Hepatic stellate cell (primary cell): ENCODE measurements around the gene TXNDC11.

Source experiments
- DNase-seq: peaks from one replicate; pipeline ENCODE4 v3.0.0; 2011; ENCODE audit warnings: low spot score

The TXNDC11 gene

DNA sequence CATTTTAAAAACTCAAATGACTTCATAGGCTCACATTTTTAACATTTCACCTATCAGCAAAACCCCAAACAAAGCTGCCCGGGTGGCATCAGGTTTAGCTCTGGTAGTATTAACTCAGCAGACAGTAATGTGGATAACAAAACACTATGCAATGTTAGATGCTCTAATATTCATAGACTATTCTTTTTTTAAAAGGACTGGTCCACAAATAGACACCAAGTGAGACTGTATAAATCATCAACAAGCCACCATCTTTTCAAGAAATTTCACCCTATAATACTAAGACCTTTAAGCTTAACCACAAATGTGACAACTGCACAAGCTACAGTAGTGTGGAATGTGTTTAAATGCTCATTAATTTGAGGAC is 54.2 kb downstream of the TXNDC11 start:
- no peak for DNase-seq

DNA sequence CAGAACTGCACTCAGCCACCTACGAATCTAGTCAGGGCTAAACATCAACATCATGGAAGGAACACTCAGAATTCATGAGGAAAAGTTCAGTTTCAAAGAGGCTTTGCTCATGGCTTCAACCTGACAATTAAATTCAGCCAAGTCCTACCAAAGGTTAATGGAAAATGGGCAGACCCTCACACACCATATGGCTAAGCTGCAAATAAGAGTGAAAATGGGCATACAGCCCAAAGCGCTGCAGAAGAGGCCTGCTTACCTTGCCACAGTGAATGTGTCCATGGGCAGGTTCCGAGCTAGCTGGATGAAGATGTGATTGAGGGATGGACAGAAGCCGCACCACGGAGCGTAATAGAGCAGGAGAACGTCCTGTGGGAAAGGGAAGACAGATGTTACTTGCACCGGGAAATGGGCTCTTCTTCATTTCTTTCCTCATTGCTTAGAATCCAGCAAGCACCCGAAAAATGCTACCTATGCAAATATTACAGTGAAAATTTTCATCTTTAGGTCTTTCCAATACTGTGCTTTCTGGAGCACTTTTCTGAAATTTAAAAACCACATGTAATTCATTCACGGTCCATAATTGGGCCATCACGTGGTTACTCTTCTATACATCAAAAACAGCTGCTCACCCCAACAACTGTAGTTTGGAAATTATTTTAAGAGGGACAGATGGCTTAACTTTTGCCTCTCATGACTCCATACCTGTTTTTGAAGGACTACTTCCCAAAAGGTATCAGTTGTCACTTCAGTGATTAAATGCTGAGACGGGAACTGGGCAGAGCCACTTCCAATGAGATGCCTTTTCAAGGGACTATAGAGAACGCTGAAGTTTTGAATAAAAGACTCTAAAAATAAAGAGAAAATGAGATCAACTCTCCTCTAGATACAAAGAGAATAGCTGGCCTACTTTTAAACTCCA is 54.8 kb downstream of the TXNDC11 start:
- DNase-seq: no peak

DNA sequence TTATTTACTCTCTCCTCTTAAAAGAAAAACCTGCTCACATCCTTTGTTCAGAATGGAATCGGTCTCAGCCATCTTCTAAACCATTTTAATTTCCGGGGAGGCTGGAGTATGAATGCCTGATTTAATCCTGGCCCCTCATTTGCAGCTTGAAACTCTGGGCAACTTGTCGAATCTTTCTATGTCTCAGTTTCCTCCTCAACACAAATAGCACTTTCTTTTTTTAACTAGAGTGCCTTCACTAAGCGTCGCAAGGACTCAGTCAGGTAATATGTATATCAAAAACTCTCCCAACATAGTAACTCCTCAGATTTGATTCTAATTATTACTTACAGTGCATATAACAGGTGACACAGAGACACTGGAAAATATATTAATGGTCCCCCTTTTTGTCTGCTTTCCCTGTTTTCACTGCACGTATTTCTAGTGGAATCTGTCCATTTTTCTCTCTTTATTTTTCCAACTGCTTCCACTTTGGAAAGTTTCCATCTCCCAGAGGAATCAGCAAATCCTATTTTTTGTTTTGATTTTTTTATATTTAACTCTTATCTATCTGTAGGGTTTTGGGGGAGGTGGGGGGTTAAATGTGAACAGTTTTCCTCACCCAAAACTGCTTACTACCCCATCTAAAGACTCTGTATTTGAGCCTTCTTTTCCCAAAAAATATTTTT is 55.8 kb downstream of the TXNDC11 start:
- no peak for DNase-seq

DNA sequence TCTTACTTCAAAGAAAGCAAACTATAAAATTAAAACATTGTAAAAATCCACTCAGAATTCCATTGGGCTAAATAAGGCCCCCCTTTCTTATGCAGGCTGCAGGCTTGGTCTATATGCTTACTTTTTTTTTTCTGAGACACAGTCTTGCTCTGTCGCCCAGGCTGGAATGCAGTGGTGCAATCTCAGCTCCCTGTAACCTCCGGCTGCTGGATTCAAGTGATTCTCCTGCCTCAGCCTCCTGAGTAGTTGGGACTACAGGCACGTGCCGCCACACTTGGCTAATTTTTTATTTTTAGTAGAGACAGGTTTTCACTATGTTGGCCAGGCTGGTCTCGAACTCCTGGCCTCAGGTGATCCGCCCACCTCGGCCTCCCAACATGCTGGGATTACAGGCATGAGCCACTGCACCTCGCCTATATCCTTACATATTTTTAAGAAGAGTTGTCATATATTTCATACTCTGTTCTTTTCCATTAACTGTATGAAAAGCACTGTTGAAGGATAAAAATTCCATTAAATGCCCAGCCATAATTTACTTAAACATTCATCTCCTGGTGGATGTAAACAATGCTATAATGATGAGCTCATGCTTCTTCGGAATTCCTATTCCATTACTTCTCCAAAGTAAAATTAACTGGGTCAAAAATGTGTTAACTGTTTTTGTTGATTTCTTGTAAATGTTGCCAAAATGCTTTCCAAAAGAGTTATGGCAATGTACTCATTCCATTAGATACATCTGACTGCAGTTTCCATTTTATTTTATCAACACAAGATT is 56.6 kb downstream of the TXNDC11 start:
- peak; percentile 41 for DNase-seq

- DNase-seq: no peak
Observed at GRCh38 chr16:11684231-11685025, 58.2 kb downstream of the TXNDC11 start.

- DNase-seq: no peak
Observed at GRCh38 chr16:11683145-11683544, 59.5 kb downstream of the TXNDC11 start.

- DNase-seq: peak; percentile 94
Observed at GRCh38 chr16:11682655-11683096, 60.0 kb downstream of the TXNDC11 start.

DNA sequence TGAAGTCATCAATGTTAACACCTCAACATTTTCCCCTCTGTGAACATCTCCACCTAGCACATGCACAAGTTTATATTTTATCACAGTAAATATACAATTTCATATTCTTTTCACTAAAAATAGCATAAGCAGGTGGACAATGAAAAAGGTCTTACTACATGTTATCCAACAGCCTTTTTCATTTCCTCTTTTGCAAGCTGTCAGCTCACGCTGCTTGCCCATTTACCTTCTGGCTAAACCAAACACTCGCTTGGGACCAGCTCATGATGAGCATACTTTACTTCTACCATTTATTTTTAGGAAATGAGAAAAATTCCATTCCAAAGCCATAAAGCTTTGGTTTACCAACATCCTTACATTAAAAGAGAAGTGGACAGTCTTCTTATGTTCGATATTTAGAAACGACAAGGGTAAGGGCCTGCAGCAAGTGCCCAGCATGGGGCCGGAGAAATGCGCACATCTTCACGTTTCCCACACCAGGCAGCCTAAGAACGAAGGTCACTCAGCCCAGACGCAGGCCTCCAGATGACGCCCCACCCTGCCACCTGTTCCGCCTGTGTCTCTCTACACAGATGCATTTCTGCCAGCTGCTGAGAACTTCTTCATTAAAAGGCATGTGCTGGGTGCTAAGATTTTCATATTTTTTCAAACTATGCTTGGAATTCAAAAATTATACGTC is 60.5 kb downstream of the TXNDC11 start:
- DNase-seq: no peak

GRCh38 chr16:11681556-11681955 is 61.1 kb downstream of the TXNDC11 start:
- DNase-seq: no peak

- no peak for DNase-seq
Observed at GRCh38 chr16:11679941-11680911, 62.4 kb downstream of the TXNDC11 start.

DNA sequence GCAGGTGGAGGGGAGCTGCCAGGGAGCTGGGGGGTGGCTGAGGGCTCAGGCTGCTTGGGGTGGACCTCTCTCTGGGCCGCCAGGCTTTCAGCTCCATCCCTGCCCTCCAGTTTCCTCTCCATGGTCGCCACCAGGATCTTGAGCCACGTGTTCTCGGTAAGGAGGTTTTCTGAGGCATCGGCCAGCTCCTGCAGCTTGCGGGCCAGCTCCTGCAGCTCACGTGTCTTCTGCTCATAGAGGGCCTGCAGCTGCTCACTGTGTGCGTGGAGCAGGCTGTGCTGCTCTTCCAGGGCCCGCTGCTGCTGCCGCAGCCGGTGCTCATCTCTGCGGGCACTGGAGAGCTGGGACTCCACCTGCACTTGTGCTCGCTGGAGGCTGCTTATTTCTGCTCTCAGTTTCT is 63.4 kb downstream of the TXNDC11 start:
- no peak for DNase-seq

DNA sequence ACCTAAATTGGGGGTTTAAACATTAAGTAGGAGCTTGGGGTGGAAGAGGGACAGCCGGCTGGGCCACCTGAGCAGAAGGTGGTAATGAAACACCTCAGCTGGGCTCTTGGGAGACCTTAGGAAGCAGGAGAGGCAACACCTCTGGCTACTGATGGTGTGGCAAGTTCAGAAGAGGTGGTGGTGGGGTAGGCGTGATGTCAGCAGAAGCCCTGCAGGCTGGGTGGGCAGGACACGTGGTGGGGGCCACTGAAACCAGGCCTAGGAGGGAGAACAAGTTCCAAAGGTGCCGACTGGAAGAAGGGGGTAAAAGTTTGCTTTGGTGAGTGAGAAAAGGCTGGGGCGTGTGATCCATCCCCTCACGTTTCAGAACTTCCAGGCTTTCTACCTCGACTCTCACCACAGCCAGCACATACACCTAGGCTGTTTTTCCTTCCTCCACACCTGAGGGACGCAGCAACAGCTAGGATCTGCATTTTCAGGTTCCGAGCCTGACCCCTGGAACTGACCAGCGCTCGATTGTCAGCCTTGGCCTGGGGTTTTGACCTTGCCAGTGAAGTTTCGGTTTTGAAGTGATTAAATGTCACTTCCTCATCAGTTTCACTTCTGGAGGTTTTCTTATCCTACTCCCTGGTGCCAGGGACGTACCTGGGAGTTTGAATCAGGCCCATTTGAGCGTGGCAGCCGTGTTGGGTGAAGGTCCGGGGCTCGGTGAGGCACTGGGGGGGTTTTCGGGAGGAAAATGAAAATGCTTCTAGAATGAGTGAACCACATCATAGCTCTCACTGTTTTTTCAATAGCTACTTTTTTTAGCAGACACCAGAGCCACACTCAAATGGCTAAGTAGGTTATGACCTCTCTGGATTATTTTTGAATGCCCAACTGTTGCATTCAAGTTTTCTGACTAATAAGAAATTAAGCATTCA is 64.4 kb downstream of the TXNDC11 start:
- DNase-seq: no peak

DNA sequence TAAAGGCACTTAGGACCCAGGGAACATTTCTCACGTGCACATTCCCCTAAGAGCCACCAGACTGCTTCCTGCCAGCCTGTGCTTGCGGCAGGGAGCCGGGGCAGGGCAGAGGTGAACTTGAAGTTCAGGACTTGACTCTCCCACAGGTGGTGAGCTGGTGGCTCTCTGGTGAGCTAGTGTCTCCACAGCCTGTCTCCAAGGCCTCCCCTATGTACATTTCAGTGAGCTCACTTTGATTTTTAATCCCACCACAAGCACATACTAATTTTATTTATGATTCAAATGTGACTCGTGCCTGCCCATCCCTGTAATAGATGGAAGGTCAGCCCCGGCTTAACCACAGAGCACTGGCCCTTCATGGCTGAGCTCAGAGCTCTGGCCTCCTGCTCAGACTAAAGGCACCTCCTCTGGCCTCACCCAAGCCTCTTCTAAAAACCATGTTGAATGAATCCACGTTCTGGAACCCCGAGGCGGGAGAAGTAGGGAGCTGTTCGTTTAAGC is 65.2 kb downstream of the TXNDC11 start:
- peak; percentile 58 for DNase-seq

DNA sequence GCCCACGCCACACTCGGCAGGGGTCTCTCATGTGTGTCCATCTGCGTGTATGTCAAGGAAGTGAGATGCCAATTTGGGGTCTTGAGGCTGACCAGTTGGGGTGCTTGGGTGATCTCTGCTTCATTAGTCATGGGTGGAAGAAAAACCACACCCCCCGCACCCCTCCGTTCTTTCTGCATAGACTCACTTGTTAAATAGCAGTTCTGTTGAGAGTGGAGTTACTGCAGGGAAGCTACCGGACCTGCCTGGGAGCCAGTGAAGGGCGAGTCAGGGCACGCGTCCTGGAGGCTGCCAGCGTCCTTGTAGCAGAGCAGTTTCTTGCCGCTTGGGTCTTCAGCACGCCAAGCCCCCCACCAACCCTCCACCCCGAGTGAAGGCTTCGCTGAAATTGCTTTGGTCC is 65.9 kb downstream of the TXNDC11 start:
- DNase-seq: no peak

DNA sequence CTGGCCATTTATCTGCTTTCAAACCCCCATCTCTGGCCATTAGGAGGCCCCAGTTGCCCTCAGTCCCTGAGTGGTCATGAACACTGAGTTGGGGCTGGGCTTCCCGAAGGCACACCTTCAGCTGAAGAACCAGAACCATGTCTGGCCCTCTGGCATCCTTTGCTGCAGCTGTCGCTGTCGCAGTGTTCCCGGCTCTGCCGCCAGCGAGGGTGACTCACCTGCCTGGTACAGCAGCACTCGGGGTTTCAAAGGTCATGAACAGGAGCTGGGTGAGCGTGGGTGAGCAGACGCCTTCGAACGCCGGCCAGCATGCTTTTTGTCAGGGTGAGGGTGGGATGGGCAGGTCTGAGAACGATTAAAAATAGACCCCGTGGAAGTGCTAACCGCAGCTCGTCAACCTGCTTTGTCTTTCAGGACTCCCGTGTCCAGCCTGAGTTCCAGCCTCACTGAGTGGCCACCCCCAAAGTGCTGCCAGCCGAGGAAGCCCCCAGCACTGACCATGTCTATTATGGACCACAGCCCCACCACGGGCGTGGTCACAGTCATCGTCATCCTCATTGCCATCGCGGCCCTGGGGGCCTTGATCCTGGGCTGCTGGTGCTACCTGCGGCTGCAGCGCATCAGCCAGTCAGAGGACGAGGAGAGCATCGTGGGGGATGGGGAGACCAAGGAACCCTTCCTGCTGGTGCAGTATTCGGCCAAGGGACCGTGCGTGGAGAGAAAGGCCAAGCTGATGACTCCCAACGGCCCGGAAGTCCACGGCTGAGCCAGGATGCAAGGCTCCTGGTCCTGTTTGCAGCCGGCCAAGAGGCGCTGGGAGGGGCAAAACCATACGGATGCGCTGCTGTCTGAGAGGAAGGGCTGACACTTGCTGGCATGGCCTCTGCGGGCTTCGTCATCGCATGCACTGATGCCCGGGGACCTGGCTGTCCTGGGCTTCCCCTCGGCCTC is 66.8 kb downstream of the TXNDC11 start:
- no peak for DNase-seq

DNA sequence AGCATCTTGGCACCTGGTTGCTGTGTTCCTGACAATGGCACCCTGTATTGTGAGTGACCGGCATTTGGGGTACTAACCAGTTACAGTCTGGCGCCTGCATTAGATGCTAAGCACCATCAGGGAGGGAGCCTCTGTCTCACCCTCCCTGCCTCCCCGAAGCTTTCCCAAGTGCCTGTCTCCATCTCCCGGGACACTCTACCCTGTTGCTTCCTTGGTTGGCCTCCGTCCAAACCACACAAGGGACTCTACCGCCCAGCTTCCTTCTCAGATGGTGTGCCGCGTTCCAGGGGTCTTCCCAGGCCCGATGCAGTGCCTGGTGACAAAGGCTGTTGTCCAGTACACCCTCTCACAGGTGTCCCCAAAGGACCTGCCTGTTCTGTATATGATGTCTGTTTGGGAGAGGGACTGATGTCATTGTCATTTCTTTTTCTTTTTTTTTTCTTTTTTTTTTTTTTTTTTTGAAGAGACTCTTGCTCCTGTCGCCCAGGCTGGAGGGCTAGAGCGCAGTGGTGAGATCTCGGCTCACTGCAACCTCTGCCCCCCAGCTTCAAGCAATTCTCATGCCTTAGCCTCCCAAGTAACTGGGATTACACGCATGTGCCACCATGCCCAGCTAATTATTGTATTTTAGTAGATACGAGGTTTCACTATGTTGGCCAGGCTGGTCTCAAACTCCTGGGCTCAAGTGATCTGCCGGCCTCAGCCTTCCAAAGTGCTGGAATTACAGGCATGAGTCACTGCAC is 67.7 kb downstream of the TXNDC11 start:
- peak; percentile 60 for DNase-seq
